Islet precursor cell (in vitro differentiated cells): ENCODE results near the gene SLC30A2.

ENCODE experiments used
- DNase-seq: peaks from one replicate; pipeline ENCODE4 v3.0.0-alpha.2; 2018

The SLC30A2 gene

GRCh38 chr1:25993197-25993951 lies 52.5 kb downstream of the SLC30A2 start:
- no peak for DNase-seq

DNA sequence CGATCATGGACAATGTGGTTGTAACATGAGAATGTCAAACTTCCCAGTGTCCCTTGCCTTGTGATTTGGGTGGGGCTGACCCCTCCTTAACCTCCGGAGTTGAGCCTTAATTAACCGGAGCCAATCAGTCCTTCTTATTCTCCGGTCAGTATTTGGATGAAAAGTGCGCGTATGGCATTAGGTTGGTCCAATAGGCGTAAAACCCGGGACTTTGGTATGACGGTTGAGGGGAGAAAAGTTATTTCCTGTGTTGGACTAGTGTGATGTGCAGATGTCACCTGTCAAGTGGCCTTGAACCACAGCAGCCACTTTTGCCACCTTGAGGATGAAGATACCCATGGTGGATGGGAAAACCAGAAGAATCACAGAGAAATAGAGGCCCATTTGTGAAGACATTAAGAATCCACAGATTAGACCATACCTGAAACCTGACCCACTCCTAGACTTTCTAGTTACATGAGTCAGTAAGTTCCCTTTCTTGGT lies 53.2 kb downstream of the SLC30A2 start:
- DNase-seq = no peak

DNA sequence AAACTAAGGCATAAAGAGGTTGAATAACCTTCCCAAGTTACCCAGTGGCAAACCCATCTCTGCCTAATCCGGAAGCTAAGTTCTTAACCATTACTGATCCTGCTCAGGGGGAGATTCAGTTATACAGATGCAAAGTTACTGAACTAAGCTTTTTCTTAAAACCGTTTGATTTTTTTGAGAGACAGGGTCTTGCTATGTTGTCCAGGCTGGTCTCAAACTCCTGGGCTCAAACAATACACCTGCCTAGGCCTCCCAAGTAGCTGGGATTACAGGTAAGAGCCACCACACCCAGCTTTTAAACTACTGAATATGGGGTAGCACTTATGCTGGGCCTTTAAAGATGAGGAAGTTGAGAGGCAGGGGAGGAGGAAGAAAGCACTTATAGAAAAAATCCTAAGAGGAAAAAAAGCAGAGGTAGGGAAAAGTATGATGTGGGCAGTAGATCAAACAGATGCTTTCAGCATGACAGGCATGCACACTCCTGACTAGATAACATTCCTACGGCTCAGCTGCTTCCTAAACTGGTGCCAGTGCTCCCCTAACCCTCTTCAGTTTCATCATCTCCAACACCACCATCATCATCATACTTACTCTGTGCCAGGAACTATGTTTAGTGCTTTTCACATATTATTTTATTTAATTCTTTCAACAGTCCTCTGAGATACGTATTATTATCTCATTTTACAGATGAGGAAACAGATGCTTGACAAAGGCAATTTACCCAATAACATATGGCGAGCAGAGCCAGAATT lies 53.8 kb downstream of the SLC30A2 start:
- DNase-seq = no peak

DNA sequence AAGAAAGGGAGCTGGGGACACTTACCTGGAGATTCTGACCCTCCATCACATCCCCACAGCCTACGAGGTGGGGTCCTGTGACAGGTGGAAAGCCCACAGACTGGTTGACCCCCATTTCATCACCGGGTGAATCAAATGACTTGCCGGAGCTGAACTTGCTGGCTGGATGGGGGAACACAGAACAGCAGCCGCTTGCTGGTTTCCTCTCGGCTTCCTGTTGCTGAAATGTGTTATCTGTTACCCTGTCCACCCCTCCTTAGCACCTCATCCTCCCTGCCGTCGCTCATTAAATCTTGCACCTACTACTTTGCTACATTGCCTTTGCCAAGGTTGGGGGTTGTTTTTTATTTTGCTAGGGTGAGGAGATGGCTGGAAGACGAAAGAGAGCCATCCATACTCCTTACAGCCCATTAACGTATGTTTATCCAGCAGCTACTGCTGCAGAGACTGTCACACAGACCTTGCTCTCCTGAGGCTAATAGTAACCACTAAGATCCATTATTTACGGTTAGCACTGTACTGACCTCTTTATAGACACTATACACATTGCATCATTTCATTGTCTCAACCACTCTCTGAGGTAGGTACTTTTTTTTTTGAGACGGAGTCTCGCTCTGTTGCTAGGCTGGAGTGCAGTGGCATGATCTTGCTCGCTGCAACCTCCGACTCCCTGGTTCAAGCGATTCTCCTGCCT lies 55.1 kb downstream of the SLC30A2 start:
- no peak for DNase-seq

GRCh38 chr1:25990251-25990650 lies 55.7 kb downstream of the SLC30A2 start:
- no peak for DNase-seq

DNA sequence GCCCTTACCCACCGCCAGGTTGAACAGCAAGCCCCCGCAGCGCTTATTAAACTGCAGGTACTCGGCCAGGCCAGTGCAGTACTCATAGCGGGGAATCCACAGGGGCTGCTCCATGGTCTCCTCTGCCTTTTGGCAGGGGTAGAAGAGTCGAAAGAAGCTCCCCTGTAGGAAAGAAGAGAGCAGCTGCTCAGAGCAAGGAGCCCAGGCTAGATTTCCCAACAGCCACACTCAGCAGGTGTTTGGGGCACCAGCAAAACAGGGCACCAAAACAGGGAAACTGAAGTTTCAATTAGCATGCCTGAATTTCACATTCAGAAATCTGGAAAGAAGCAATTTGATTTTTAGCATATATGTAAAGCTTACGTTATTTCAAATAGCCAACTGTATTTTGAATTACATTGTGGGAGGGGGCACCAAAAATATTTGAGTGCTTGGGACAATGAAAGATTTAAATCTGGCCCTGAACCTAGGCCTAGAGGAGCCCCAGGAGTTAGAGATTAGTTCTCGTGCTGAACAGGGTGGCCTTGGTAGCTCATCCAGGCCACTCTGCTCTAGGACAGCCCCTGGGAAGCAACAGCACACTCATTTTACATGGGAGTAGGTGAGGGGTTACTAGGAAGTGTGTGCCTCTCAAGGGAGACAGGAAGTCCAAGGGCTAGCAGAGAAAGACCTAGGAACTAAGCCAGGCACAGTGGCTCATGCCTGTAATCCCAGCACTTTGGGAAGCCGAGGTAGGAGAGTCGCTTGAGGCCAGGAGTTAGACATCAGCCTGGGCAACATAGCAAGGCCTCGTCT lies 56.3 kb downstream of the SLC30A2 start:
- no peak for DNase-seq

DNA sequence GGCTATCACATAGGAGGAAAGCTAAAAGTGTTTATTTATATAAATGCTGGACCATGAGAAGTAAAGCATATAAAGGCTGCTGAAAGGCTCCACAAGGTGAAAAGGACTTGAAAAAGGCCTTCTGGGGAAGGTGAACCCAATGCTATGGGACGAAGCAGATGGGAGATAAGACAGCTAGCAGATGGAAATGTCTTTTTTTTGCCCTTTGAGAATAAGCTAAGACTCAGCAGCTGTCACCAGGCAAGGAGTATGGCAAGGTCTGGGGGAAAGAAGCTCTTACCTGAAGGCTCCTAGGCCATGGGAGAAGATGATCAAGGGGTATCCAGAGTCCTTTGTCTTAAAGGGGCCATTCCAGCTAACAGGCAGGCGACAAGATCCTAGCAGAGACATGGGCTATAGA lies 58.0 kb downstream of the SLC30A2 start:
- no peak for DNase-seq
